ENCODE measurements around the gene ORAI3. TPM values are rescaled to one million over a fixed set of nuclear protein-coding genes. Genes with fewer than 3 reads are reported as not detected.

ORAI3 gene
- total and polyA plus RNA-seq, 11 donors = 8.1 to 28.9 (median 11.3) TPM

DNA sequence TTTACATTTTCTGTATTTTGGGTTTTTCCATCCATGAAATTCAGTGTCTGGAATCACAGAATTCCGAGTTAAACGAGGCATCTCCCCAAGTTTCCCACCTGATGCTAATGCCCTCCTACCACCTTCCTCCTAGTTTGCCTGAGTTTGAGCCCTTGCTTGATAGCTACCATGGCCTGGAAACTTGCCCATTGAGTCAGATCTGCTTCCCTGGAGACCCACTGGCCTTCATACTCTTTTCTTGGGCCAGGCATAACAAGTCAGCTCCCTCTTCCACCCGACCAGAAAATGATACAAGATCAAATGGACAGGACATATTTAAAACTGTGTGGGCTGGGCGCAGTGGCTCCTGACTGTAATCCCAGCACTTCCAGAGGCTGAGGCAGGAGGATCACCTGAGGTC lies 18.9 kb downstream of the ORAI3 start:
- 86 to 93% (median 92%) methylated on average over 4 of the region's 4 CpGs for WGBS, 4 donors
- no peaks in the 10 kb centered on the region for H3K27me3 ChIP-seq
- ATAC-seq (no peak), DNase-seq (no peak)
- H3K4me3 ChIP-seq = no peak overlapping the region
- TF ChIP-seq POLR2A (IDR thresholded peaks at IDR 0.05) = no peak
- TF ChIP-seq, protein P1, sequence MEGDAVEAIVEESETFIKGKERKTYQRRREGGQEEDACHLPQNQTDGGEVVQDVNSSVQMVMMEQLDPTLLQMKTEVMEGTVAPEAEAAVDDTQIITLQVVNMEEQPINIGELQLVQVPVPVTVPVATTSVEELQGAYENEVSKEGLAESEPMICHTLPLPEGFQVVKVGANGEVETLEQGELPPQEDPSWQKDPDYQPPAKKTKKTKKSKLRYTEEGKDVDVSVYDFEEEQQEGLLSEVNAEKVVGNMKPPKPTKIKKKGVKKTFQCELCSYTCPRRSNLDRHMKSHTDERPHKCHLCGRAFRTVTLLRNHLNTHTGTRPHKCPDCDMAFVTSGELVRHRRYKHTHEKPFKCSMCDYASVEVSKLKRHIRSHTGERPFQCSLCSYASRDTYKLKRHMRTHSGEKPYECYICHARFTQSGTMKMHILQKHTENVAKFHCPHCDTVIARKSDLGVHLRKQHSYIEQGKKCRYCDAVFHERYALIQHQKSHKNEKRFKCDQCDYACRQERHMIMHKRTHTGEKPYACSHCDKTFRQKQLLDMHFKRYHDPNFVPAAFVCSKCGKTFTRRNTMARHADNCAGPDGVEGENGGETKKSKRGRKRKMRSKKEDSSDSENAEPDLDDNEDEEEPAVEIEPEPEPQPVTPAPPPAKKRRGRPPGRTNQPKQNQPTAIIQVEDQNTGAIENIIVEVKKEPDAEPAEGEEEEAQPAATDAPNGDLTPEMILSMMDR (IDR thresholded peaks at IDR 0.05) = no peak
- no peaks in the 10 kb centered on the region for H3K4me1 ChIP-seq
- no peaks in the 10 kb centered on the region for H3K9me3 ChIP-seq
- H3K27ac ChIP-seq = no peak overlapping the region
- intact Hi-C loops (cut with DNase I) = no loop called here
- peaks cover 0 to 100% (median 98%) of the 10 kb centered on the region in 9 donors for H3K36me3 ChIP-seq

DNA sequence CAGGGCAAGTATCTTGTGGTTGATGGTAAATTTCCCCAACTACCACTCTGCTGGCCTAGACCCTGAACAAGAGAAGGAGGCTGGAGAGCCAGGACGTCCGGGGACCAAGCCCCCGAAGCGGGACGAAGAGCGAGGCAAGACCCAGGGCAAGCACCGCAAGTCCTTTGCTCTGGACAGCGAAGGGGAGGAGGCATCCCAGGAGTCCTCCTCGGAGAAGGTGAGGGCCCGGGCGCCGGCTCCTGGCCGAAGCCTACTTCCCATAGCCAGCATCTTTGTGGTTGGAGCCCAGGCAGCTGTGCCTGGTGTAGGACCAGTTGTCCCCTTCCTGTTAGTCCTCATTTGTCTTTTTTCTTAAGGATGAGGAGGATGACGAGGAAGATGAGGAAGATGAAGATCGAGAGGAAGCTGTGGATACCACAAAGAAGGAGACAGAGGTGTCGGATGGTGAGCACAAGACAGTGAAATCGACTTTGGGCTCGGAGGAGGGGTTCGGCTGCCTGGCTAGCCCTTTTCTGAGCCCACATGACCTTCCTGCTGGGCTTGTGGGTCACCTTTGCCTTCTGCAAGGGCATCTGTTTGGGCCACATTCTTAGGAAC lies 20.5 kb downstream of the ORAI3 start:
- DNase-seq (no peak), ATAC-seq (no peak)
- H3K27me3 ChIP-seq = no peaks in the 10 kb centered on the region
- intact Hi-C loops (cut with DNase I) = no loop called here
- no peak overlapping the region for H3K4me3 ChIP-seq
- H3K36me3 ChIP-seq = peaks cover 0 to 100% (median 98%) of the 10 kb centered on the region in 9 donors
- H3K4me1 ChIP-seq = no peaks in the 10 kb centered on the region
- H3K9me3 ChIP-seq = no peaks in the 10 kb centered on the region
- WGBS, 4 donors = 93 to 96% (median 95%) methylated on average over 19 of the region's 19 CpGs
- TF ChIP-seq, protein P1 (IDR thresholded peaks at IDR 0.05) = no peak
- TF ChIP-seq POLR2A (IDR thresholded peaks at IDR 0.05) = no peak
- H3K27ac ChIP-seq = no peak overlapping the region

DNA sequence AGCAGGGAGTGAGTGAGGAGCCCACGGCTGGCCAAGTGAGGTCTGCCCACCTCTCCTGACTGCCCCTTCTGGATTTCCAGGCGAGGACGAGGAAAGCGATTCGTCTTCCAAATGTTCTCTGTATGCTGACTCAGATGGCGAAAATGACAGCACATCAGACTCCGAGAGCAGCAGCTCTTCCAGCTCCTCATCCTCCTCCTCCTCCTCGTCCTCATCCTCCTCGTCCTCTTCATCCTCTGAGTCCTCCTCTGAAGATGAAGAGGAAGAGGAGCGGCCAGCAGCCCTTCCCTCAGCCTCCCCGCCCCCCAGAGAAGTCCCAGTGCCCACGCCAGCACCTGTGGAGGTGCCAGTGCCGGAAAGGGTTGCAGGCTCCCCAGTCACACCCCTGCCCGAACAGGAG lies 22.4 kb downstream of the ORAI3 start:
- WGBS, 4 donors = 92 to 95% (median 93%) methylated on average over 14 of the region's 14 CpGs
- ATAC-seq = no peak
- intact Hi-C loops (cut with DNase I) = loop anchor here in 1 of 10 donors (10.0 kb wide), 2 partner anchors 104 to 184 kb away; partner anchors contain the start of genes PRSS36, ZNF646 and ZNF668

DNA sequence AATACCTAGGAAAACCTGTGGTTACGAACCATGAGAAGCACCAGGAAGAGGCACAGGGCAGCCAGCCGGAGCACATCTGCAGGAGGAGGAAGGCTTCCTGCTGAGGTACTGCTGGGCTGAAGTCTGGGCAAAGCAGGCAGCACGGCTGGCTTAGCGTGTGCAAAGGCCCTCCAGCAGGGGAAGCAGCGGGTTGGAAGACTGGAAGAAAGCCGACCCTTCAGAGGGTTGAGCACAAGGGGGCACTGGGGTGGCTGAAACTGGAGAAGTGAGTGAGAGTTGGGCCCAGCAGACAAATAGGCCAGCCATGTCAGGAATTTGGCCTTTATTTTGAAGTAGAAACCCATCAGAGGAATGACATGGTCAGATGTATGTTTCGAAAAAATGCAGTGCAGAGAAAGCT lies 24.0 kb downstream of the ORAI3 start:
- TF ChIP-seq, protein P1 (IDR thresholded peaks at IDR 0.05) = no peak
- no peak for TF ChIP-seq POLR2A (IDR thresholded peaks at IDR 0.05)
- no peaks in the 10 kb centered on the region for H3K9me3 ChIP-seq
- intact Hi-C loops (cut with DNase I) = loop anchor here in 1 of 10 donors (10.0 kb wide), 2 partner anchors 102 to 182 kb away; partner anchors contain the start of genes PRSS36, ZNF646 and ZNF668
- peaks cover 0 to 100% (median 99%) of the 10 kb centered on the region in 9 donors for H3K36me3 ChIP-seq
- DNase-seq (no peak), ATAC-seq (no peak)
- no peak overlapping the region for H3K27ac ChIP-seq
- no peak overlapping the region for H3K4me3 ChIP-seq
- no peaks in the 10 kb centered on the region for H3K4me1 ChIP-seq
- 78 to 88% (median 84%) methylated on average over 7 of the region's 7 CpGs for WGBS, 4 donors
- H3K27me3 ChIP-seq = no peaks in the 10 kb centered on the region

More for the DNA sequence above, 22.4 kb downstream of the ORAI3 start:
- TF ChIP-seq, protein P1 (IDR thresholded peaks at IDR 0.05) = no peak
- TF ChIP-seq POLR2A (IDR thresholded peaks at IDR 0.05) = no peak
- no peaks in the 10 kb centered on the region for H3K4me1 ChIP-seq
- no peak overlapping the region for H3K4me3 ChIP-seq
- no peak for DNase-seq
- no peaks in the 10 kb centered on the region for H3K9me3 ChIP-seq
- H3K36me3 ChIP-seq = peaks cover 0 to 100% (median 99%) of the 10 kb centered on the region in 9 donors
- H3K27me3 ChIP-seq = no peaks in the 10 kb centered on the region
- H3K27ac ChIP-seq = no peak overlapping the region
